Fibroblast of mammary gland (primary cell): ENCODE measurements around the gene AHNAK.
A peak's percentile ranks its signal among the peaks of the same experiment; 100 is the strongest.
"Not testable (repeated sequence)": the region's sequence is repeated elsewhere in the genome, so short reads cannot be mapped to it uniquely, and the experiment has no call there.

Experiments used
- DNase-seq: peaks from one replicate; pipeline ENCODE4 v3.0.0-alpha.2; 2010; ENCODE audit warnings: low read depth
- H3K4me3 ChIP-seq: 2 replicates; pipeline ENCODE4 v1.5.1; 2011; ENCODE audit warnings: low read depth, mild to moderate bottlenecking, low read length, moderate library complexity; ENCODE audit not compliant: control insufficient read depth
- TF ChIP-seq, protein P1 (sequence below): conservative IDR thresholded peaks from 2 replicates; pipeline ENCODE4 v1.5.1; 2011; ENCODE audit warnings: low read depth, low read length, inconsistent platforms; ENCODE audit not compliant: control insufficient read depth, insufficient read depth

Gene AHNAK

GRCh38 chr11:62392506-62392905 is 154.1 kb downstream of the AHNAK start:
- no peak overlapping the region for H3K4me3 ChIP-seq
- TF ChIP-seq, protein P1, sequence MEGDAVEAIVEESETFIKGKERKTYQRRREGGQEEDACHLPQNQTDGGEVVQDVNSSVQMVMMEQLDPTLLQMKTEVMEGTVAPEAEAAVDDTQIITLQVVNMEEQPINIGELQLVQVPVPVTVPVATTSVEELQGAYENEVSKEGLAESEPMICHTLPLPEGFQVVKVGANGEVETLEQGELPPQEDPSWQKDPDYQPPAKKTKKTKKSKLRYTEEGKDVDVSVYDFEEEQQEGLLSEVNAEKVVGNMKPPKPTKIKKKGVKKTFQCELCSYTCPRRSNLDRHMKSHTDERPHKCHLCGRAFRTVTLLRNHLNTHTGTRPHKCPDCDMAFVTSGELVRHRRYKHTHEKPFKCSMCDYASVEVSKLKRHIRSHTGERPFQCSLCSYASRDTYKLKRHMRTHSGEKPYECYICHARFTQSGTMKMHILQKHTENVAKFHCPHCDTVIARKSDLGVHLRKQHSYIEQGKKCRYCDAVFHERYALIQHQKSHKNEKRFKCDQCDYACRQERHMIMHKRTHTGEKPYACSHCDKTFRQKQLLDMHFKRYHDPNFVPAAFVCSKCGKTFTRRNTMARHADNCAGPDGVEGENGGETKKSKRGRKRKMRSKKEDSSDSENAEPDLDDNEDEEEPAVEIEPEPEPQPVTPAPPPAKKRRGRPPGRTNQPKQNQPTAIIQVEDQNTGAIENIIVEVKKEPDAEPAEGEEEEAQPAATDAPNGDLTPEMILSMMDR, result no peak
- DNase-seq, result no peak

GRCh38 chr11:62391642-62392425 is 154.8 kb downstream of the AHNAK start:
- TF ChIP-seq, protein P1, result no peak
- H3K4me3 ChIP-seq, result no peak overlapping the region
- no peak for DNase-seq

GRCh38 chr11:62390722-62391121 is 155.9 kb downstream of the AHNAK start:
- DNase-seq, result peak; percentile 23
- H3K4me3 ChIP-seq, result no peak overlapping the region
- TF ChIP-seq, protein P1, result no peak

DNA sequence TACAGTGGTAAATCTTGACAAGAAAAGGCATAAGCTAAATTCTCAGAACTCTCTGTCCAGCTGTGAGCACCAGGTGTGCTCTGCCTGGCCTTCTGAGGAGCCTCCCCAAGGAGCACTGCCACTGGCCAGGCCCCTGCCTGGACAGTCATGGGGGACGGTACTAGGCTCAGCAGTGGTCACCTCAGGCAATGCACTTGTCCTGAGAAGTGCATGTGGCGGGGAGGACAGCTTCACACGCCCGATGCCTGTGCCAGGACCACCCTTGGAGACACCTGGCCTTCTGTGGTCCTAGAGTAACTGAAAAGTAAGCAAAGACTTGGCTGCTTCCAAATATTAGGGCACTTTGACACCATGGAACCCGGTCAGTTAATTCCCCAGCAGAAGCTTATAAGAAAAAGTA is 156.4 kb downstream of the AHNAK start:
- TF ChIP-seq, protein P1, result no peak
- DNase-seq, result no peak
- no peak overlapping the region for H3K4me3 ChIP-seq

GRCh38 chr11:62388999-62389398 is 157.6 kb downstream of the AHNAK start:
- DNase-seq, result no peak
- no peak overlapping the region for H3K4me3 ChIP-seq
- TF ChIP-seq, protein P1, result no peak

- DNase-seq, result no peak
- H3K4me3 ChIP-seq, result no peak overlapping the region
Observed at GRCh38 chr11:62387381-62387780, 159.2 kb downstream of the AHNAK start.

GRCh38 chr11:62386083-62386482 is 160.5 kb downstream of the AHNAK start:
- DNase-seq, H3K4me3 ChIP-seq: not testable (repeated sequence)

More at GRCh38 chr11:62387381-62387780, 159.2 kb downstream of the AHNAK start:
- TF ChIP-seq, protein P1, result no peak
